Lung (tissue), 12 donors: ENCODE measurements around the gene FLT3. TPM values are rescaled to one million over a fixed set of nuclear protein-coding genes. Genes with fewer than 3 reads are reported as not detected.
A peak's percentile ranks its signal among the peaks of the same experiment; 100 is the strongest.

Experiments
- ATAC-seq: fragments of 200-7000 bp; cut with Tn5 transposase; one replicate; pipeline ENCODE4 v1.9.1; 2020; ENCODE audit warnings: moderate number of reproducible peaks; ENCODE audit not compliant: insufficient read depth, low FRiP score
- DNase-seq, 3 donors: peaks; one replicate each; pipeline ENCODE4 v3.0.0-alpha.2; 2013 to 2017
- H3K27ac ChIP-seq, 2 donors: one replicate each; pipeline ENCODE4 v1.5.1; 2013; ENCODE audit warnings: mild to moderate bottlenecking in 2 of 2, moderate library complexity in 2 of 2, control low read depth in 1 of 2, inconsistent platforms in 1 of 2, low read depth in 1 of 2, low read length in 1 of 2
- H3K27me3 ChIP-seq, 3 donors: one replicate each; pipeline ENCODE4 v1.5.1; 2013; ENCODE audit warnings: low read length in 2 of 3; ENCODE audit not compliant: control insufficient read depth in 3 of 3, insufficient read depth in 3 of 3
- H3K36me3 ChIP-seq, 4 donors: one replicate each; pipeline ENCODE4 v1.5.1; 2013; ENCODE audit warnings: low read length in 4 of 4, mild to moderate bottlenecking in 1 of 4, moderate library complexity in 1 of 4; ENCODE audit not compliant: control insufficient read depth in 4 of 4, insufficient read depth in 4 of 4
- H3K4me1 ChIP-seq, 5 donors: one replicate each; pipeline ENCODE4 v1.5.1; 2013; ENCODE audit warnings: low read length in 5 of 5, mild to moderate bottlenecking in 2 of 5, moderate library complexity in 1 of 5; ENCODE audit not compliant: control insufficient read depth in 5 of 5, insufficient read depth in 5 of 5
- H3K4me3 ChIP-seq: one replicate; pipeline ENCODE4 v1.5.1; 2013; ENCODE audit warnings: mild to moderate bottlenecking, control low read depth, moderate library complexity
- H3K9ac ChIP-seq, 2 donors: one replicate each; pipeline ENCODE4 v1.5.1; 2013; ENCODE audit warnings: low read length in 2 of 2, control low read depth in 1 of 2; ENCODE audit not compliant: insufficient read depth in 1 of 2
- H3K9me3 ChIP-seq, 4 donors: one replicate each; pipeline ENCODE4 v1.5.1; 2013; ENCODE audit warnings: low read length in 3 of 4, mild to moderate bottlenecking in 1 of 4, moderate library complexity in 1 of 4; ENCODE audit not compliant: control insufficient read depth in 4 of 4, insufficient read depth in 3 of 4
- CTCF ChIP-seq: IDR thresholded peaks from 2 replicates; pipeline ENCODE4 v1.5.1; 2012; ENCODE audit warnings: mild to moderate bottlenecking; ENCODE audit errors: control extremely low read depth, extremely low read depth
- WGBS, 2 donors: extraction: QIAGEN DNeasy Blood & Tissue Kit; methylation state at CpG; one replicate each; pipeline ENCODE4 v1.1.7; 2013; 5-methylcytosine and 5-hydroxymethylcytosine counted together
- polyA plus RNA-seq, 2 donors: library from polyadenylated mRNA; stranded (reverse); fragments of 200-250 nt; gene quantifications; one replicate each; pipeline ENCODE4 v1.2.1, GENCODE V29; 2013
- total RNA-seq, 2 donors: library from RNA; depleted of rRNA in 1 of 2; stranded (reverse); fragments of >200 nt in 1 of 2; gene quantifications; one replicate each; pipeline ENCODE4 v1.2.1, GENCODE V29; 2014 to 2021
- donor health status: control.
- donor health status: control.
- donor health status: Bipolar disorder and iron deficiency.
- donor health status: healthy.
- donor health status: DM: yes; HTN: yes; CAD: no.

FLT3 gene
- total and polyA plus RNA-seq, 4 donors, result 0.43 to 1.9 (median 0.72) TPM

DNA sequence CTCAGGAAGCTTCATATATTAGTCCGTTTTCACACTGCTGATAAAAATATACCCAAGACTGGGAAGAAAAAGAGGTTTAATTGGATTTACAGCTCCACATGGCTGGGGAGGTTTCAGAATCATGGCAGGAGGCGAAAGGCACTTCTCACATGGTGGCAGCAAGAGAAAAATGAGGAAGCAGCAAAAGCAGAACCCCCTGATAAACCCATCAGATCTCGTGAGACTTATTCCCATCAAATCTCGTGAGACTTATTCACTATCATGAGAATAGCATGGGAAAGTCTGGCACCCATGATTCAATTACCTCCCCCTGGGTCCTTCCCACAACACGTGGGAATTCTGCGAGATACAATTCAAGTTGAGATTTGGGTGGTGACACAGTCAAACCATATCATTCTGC, 23.1 kb downstream of the FLT3 start:
- H3K9me3 ChIP-seq, result peaks cover 0 to 2% (median 0%) of the 10 kb centered on the region in 4 donors

GRCh38 chr13:28071424-28071823, 29.0 kb downstream of the FLT3 start:
- 82 to 87% methylated on average over 4 of the region's 4 CpGs for WGBS, 2 donors
- Histone ChIP-seq H3K27me3 (no peaks in the 10 kb centered on the region), H3K9ac (no peak overlapping the region), H3K36me3 (no peaks in the 10 kb centered on the region), H3K4me1 (no peaks in the 10 kb centered on the region), H3K4me3 (no peak overlapping the region), H3K27ac (no peak overlapping the region), H3K9me3 (no peaks in the 10 kb centered on the region)
- ATAC-seq, result no peak
- no peak for TF ChIP-seq CTCF
- no peak for DNase-seq

More for the DNA sequence above, 23.1 kb downstream of the FLT3 start:
- TF ChIP-seq CTCF, result no peak
- H3K4me1 ChIP-seq, result no peaks in the 10 kb centered on the region
- H3K9ac ChIP-seq, result no peak overlapping the region
- H3K4me3 ChIP-seq, result no peak overlapping the region
- no peak for ATAC-seq
- WGBS, 2 donors, result 78 to 83% methylated on average over 6 of the region's 6 CpGs
- H3K36me3 ChIP-seq, result no peaks in the 10 kb centered on the region
- no peak overlapping the region for H3K27ac ChIP-seq
- H3K27me3 ChIP-seq, result no peaks in the 10 kb centered on the region
- no peak for DNase-seq

DNA sequence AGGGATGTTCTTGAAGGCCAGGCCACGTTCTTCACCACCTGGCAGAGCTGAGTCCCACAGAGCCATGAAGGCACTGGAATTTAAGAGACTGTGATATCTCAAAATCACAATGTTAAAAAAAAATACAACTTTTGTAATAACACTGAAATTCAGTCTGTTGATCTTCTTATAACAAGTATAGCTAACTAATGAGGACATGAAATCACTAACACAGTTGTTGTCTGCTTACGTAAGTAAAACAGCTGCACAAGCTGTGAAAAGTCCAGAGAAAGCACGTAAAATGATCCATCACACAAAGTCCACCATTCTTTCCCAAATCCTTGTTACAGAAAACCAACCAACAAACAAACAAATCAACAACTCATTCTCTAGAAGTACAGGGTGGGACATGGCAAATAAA, 32.9 kb downstream of the FLT3 start:
- Histone ChIP-seq H3K4me1 (no peaks in the 10 kb centered on the region), H3K9me3 (no peaks in the 10 kb centered on the region), H3K27me3 (no peaks in the 10 kb centered on the region), H3K9ac (no peak overlapping the region), H3K4me3 (no peak overlapping the region), H3K27ac (no peak overlapping the region), H3K36me3 (no peaks in the 10 kb centered on the region)
- DNase-seq (no peak), ATAC-seq (no peak)
- TF ChIP-seq CTCF, result no peak
- WGBS, 2 donors, result 89 to 92% methylated on average over 3 of the region's 3 CpGs

DNA sequence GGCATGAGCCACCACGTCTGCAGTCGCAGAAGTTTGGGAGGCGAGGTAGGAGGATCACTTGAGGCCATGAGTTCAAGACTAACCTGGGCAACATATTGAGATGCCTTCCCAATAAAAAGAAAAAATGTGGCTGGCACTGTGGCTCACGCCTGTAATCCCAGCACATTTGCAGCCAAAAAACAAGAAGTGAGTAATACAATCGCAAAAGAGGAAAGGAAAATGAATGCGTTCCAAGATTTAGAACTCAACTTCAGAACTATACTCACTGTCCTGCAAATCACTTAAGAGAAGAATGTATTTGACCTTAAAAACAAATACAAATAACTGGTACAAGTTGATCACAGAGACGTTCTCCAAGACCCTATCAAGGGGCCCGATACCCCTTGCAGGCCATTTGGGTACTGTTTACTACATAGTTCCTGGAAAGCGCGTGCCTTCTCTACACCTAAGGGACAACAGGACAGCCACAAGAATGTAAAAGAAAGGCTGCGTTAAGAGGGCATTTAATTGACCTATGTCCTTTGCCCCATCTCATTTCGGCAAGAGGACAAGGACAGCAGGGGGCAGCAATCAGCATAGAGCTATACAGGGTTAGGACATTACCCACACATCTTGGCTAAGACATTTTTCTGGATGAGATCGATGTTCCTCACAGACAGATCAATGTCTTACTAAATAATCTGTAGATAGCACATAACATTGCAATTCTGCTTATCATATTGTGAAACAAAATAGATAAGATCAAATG, 41.3 kb downstream of the FLT3 start:
- Histone ChIP-seq H3K9ac (no peak overlapping the region), H3K27ac (no peak overlapping the region), H3K4me3 (no peak overlapping the region), H3K9me3 (no peaks in the 10 kb centered on the region), H3K4me1 (no peaks in the 10 kb centered on the region), H3K36me3 (no peaks in the 10 kb centered on the region), H3K27me3 (no peaks in the 10 kb centered on the region)
- ATAC-seq, result no peak
- no peak for TF ChIP-seq CTCF
- 63 to 70% methylated on average over 13 of the region's 13 CpGs for WGBS, 2 donors
- DNase-seq, result peak in 2 of 3 donors; percentile 2 to 10
